ENCODE measurements around the gene OR13G1.

DNA sequence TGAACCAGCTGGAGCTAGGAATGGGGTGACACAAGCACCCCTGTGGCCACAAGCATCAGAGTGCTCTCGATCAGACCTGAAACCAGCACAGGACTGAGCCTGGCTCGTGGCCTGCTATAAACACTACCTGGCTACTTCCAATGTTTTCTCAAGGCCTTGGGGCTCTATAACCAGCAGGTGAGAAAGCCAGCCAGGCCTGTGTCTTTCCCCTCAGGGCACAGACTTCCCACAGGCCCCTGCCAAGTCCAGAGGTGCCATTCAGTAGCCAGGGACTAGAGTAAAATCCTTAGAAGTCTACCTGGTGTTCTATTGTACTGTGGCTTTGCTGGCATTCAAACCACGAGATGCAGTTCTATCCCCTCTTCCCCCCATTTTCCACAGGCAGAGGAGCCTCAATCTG lies 51.6 kb downstream of the OR13G1 start:
- TF ChIP-seq CTCF (IDR thresholded peaks at IDR 0.05): no peak
- TF ChIP-seq POLR2A (IDR thresholded peaks at IDR 0.05): no peak
